HG02678 (cell line): ENCODE data around the gene DUS4L.

Source experiments
- ATAC-seq: cut with Tn5 transposase; IDR thresholded peaks from one replicate; pipeline ENCODE4 v1.9.1; 2021; ENCODE audit warnings: mild to moderate bottlenecking, moderate library complexity; ENCODE audit not compliant: unreplicated experiment

DUS4L gene

GRCh38 chr7:107613439-107613838 is 49.7 kb downstream of the DUS4L start:
- no peak for ATAC-seq

- no peak for ATAC-seq
Measured at GRCh38 chr7:107613948-107614347, 50.2 kb downstream of the DUS4L start.

- ATAC-seq: no peak
Measured at GRCh38 chr7:107614425-107614824, 50.7 kb downstream of the DUS4L start.

GRCh38 chr7:107615910-107616680 is 52.3 kb downstream of the DUS4L start:
- no peak for ATAC-seq

- no peak for ATAC-seq
Measured at GRCh38 chr7:107622429-107622828, 58.7 kb downstream of the DUS4L start.

- no peak for ATAC-seq
Measured at GRCh38 chr7:107622894-107623293, 59.1 kb downstream of the DUS4L start.

- no peak for ATAC-seq
Measured at GRCh38 chr7:107627002-107627401, 63.2 kb downstream of the DUS4L start.
